Breast epithelium (tissue), 4 donors: ENCODE data around the gene KIF1B. TPM values are rescaled to one million over a fixed set of nuclear protein-coding genes. Genes with fewer than 3 reads are reported as not detected.

Source experiments
- DNase-seq, 2 donors: peaks; one replicate each; pipeline ENCODE4 v3.0.0-alpha.2; 2019; ENCODE audit warnings: low spot score in 2 of 2
- H3K27ac ChIP-seq, 2 donors: fragments of 200-600 bp; sonication (generic) in 1 of 2; one replicate each; pipeline ENCODE4 v1.5.1; 2016 to 2019; ENCODE audit warnings: mild to moderate bottlenecking in 1 of 2
- H3K27me3 ChIP-seq, 2 donors: fragments of 200-600 bp; sonication (generic) in 1 of 2; one replicate each; pipeline versions ENCODE4 v1.5.1 to v1.6.0; 2017 to 2019; ENCODE audit warnings: control low read depth in 1 of 2, mild to moderate bottlenecking in 1 of 2
- H3K36me3 ChIP-seq: fragments of 200-600 bp; one replicate; pipeline ENCODE4 v1.5.1; 2019
- H3K4me1 ChIP-seq, 2 donors: fragments of 200-600 bp; sonication (generic); one replicate each; pipeline ENCODE4 v1.5.1; 2016 to 2019; ENCODE audit warnings: control low read depth in 1 of 2
- H3K4me3 ChIP-seq, 3 donors: fragments of 200-600 bp; sonication (generic); 1 replicate in 2 of 3; 2 replicates in 1 of 3; pipeline ENCODE4 v1.5.1; 2016 to 2019; ENCODE audit warnings: mild to moderate bottlenecking in 3 of 3, moderate library complexity in 2 of 3
- H3K9me3 ChIP-seq, 2 donors: fragments of 200-600 bp; sonication (generic) in 1 of 2; one replicate each; pipeline ENCODE4 v1.5.1; 2016 to 2019; ENCODE audit warnings: control low read depth in 1 of 2
- POLR2A ChIP-seq: fragments of 450-650 bp; IDR thresholded peaks from one replicate; pipeline ENCODE4 v1.6.1; 2016; ENCODE audit warnings: antibody characterized with exemption, mild to moderate bottlenecking, moderate library complexity
- POLR2AphosphoS5 ChIP-seq, 3 donors: sonication (generic); formaldehyde crosslinking; IDR thresholded peaks; one replicate each; pipeline ENCODE4 v1.6.1; 2017; ENCODE audit warnings: antibody characterized with exemption in 3 of 3
- intact Hi-C: fragments of 100-400 bp; cut with DNase I; formaldehyde crosslinking; loops from one replicate; pipeline ENCODE4 v1.15.1; 2023; ENCODE audit warnings: low total_unique reads
- total RNA-seq, 3 donors: library from RNA; depleted of rRNA; stranded (reverse); fragments of >200 nt; gene quantifications; one replicate each; pipeline ENCODE4 v1.1.0, GENCODE V29; 2016
- TF ChIP-seq, protein P1 (sequence below), 3 donors: fragments of 450-650 bp; IDR thresholded peaks; one replicate each; pipeline ENCODE4 v1.5.1; 2016 to 2017; ENCODE audit warnings: antibody characterized with exemption in 3 of 3, mild to moderate bottlenecking in 3 of 3, moderate library complexity in 3 of 3

Gene KIF1B
- total RNA-seq, 3 donors from 2014 or later = 42.6 to 45.7 (median 43.5) TPM

GRCh38 chr1:10288029-10288615 lies 77.8 kb downstream of the KIF1B start:
- intact Hi-C loops = no loop called here

GRCh38 chr1:10291705-10292104 lies 81.3 kb downstream of the KIF1B start:
- no peak overlapping the region for H3K4me3 ChIP-seq
- intact Hi-C loops = no loop called here
- no peaks in the 10 kb centered on the region for H3K36me3 ChIP-seq
- H3K4me1 ChIP-seq = peaks cover 0 to 4% of the 10 kb centered on the region in 2 donors
- no peaks in the 10 kb centered on the region for H3K27me3 ChIP-seq
- peak overlapping the region in 1 of 2 donors; percentile 59 for H3K27ac ChIP-seq
- no peak for DNase-seq
- TF ChIP-seq POLR2AphosphoS5 (IDR thresholded peaks at IDR 0.05) (no peak), POLR2A (no peak)
- TF ChIP-seq, protein P1, sequence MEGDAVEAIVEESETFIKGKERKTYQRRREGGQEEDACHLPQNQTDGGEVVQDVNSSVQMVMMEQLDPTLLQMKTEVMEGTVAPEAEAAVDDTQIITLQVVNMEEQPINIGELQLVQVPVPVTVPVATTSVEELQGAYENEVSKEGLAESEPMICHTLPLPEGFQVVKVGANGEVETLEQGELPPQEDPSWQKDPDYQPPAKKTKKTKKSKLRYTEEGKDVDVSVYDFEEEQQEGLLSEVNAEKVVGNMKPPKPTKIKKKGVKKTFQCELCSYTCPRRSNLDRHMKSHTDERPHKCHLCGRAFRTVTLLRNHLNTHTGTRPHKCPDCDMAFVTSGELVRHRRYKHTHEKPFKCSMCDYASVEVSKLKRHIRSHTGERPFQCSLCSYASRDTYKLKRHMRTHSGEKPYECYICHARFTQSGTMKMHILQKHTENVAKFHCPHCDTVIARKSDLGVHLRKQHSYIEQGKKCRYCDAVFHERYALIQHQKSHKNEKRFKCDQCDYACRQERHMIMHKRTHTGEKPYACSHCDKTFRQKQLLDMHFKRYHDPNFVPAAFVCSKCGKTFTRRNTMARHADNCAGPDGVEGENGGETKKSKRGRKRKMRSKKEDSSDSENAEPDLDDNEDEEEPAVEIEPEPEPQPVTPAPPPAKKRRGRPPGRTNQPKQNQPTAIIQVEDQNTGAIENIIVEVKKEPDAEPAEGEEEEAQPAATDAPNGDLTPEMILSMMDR (IDR thresholded peaks at IDR 0.05) = no peak
- H3K9me3 ChIP-seq = no peaks in the 10 kb centered on the region

More at GRCh38 chr1:10288029-10288615, 77.8 kb downstream of the KIF1B start:
- H3K36me3 ChIP-seq = no peaks in the 10 kb centered on the region
- no peak for TF ChIP-seq POLR2A
- TF ChIP-seq, protein P1 (IDR thresholded peaks at IDR 0.05) = no peak
- TF ChIP-seq POLR2AphosphoS5 (IDR thresholded peaks at IDR 0.05) = no peak
- no peaks in the 10 kb centered on the region for H3K9me3 ChIP-seq
- H3K4me3 ChIP-seq = no peak overlapping the region
- H3K4me1 ChIP-seq = no peaks in the 10 kb centered on the region
- no peaks in the 10 kb centered on the region for H3K27me3 ChIP-seq
- no peak overlapping the region for H3K27ac ChIP-seq
- DNase-seq = no peak

DNA sequence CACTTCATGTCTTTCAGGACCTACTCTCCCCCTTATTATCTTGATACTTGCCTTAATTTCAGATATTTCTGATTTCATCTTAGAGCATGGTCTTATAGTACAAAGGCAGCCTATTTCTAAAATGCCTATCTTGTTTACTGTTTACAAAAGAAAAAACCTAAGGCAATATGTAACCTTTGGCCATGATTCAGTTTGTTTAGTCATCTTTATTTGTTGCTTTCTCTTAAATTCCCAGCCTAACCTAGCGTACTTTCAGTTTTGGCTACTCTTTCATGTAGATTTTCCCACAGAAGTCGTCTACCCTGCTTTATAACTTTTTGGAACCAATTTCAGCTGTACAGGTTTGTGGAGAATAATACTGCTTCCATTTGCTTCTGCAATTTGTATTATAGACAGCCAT lies 81.8 kb downstream of the KIF1B start:
- DNase-seq = no peak
- Histone ChIP-seq H3K27me3 (no peaks in the 10 kb centered on the region), H3K4me3 (no peak overlapping the region), H3K9me3 (no peaks in the 10 kb centered on the region), H3K4me1 (peaks cover 0 to 4% of the 10 kb centered on the region in 2 donors), H3K36me3 (no peaks in the 10 kb centered on the region), H3K27ac (peak overlapping the region; percentile 1 to 59)
- intact Hi-C loops = no loop called here
- TF ChIP-seq POLR2A (no peak), POLR2AphosphoS5 (IDR thresholded peaks at IDR 0.05) (no peak)
- TF ChIP-seq, protein P1 (IDR thresholded peaks at IDR 0.05) = no peak

GRCh38 chr1:10295481-10296085 lies 85.2 kb downstream of the KIF1B start:
- no peak for TF ChIP-seq POLR2A
- no peak for TF ChIP-seq POLR2AphosphoS5 (IDR thresholded peaks at IDR 0.05)
- TF ChIP-seq, protein P1 (IDR thresholded peaks at IDR 0.05) = no peak
- peak in 1 of 2 donors; percentile 64 for DNase-seq
- Histone ChIP-seq H3K36me3 (no peaks in the 10 kb centered on the region), H3K9me3 (no peaks in the 10 kb centered on the region), H3K27me3 (no peaks in the 10 kb centered on the region), H3K27ac (peak overlapping the region; percentile 8 to 86), H3K4me3 (no peak overlapping the region), H3K4me1 (peaks cover 0 to 4% of the 10 kb centered on the region in 2 donors)
- intact Hi-C loops = no loop called here

DNA sequence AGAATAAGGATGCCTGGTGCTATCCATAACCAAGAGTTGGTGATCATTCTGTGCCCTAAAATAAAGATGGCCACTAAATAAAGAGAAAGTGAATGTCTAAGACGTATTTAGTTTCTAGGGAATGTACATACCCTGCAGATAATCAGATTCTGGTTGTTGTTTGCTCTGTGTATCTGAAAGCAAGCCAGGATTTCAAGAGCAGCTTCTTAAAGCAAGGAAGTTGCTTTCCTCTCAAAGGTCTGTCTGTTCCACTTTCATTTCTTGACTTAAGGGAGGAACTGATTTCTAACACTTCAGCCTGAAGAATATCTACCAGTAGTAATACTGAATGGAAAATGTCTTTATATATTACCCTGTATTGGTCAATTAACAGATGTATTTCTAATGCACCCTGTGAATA lies 88.8 kb downstream of the KIF1B start:
- Histone ChIP-seq H3K36me3 (no peaks in the 10 kb centered on the region), H3K4me3 (no peak overlapping the region), H3K9me3 (no peaks in the 10 kb centered on the region), H3K27me3 (no peaks in the 10 kb centered on the region), H3K27ac (peak overlapping the region in 1 of 2 donors; percentile 31), H3K4me1 (peaks cover 0 to 4% of the 10 kb centered on the region in 2 donors)
- no peak for TF ChIP-seq POLR2A
- TF ChIP-seq, protein P1 (IDR thresholded peaks at IDR 0.05) = no peak
- TF ChIP-seq POLR2AphosphoS5 (IDR thresholded peaks at IDR 0.05) = no peak
- intact Hi-C loops = no loop called here
- no peak for DNase-seq
